H1 (cell line): ENCODE data around the gene NOL4L. TPM values are rescaled to one million over a fixed set of nuclear protein-coding genes. Genes with fewer than 3 reads are reported as not detected.

ENCODE experiments used
- CTCF ChIA-PET: fragments of 300-600 bp; sonication (Branson Sonifier 250); formaldehyde crosslinking; loops from one replicate; lab custom pipeline; 2021; ENCODE audit not compliant: partially characterized antibody; lab: Charles Lee
- POLR2A ChIA-PET: fragments of 300-600 bp; sonication (Branson Sonifier 250); formaldehyde crosslinking; loops from one replicate; lab custom pipeline; 2021; ENCODE audit warnings: inconsistent platforms; ENCODE audit not compliant: partially characterized antibody; lab: Charles Lee
- DNase-seq, 2 experiments: peaks; one replicate each; pipeline versions ENCODE4 v3.0.0 to v3.0.0-alpha.2; 2010 to 2022; ENCODE audit warnings: low spot score in 2 of 2, low read depth in 1 of 2, mixed read lengths in 1 of 2
- FAIRE-seq: peaks from 2 replicates; lab custom pipeline; 2011; peaks lifted over from hg19 to GRCh38; lab: Jason Lieb, UNC
- H2AFZ ChIP-seq: 2 replicates; pipeline ENCODE4 v1.8.1; 2012; ENCODE audit warnings: low read length, inconsistent platforms
- H2AK5ac ChIP-seq: 2 replicates; pipeline ENCODE4 v1.6.1; 2013; ENCODE audit warnings: low read depth, low read length
- H2BK120ac ChIP-seq: replicated peaks from 2 replicates; pipeline ENCODE3; 2013; ENCODE audit warnings: low read depth, low read length, inconsistent platforms
- H2BK12ac ChIP-seq: 2 replicates; pipeline ENCODE4 v1.6.1; 2013; ENCODE audit warnings: low read depth, low read length
- H2BK15ac ChIP-seq: 2 replicates; pipeline ENCODE4 v1.6.1; 2013; ENCODE audit warnings: low read length
- H2BK20ac ChIP-seq: 2 replicates; pipeline ENCODE4 v1.6.1; 2013; ENCODE audit warnings: low read length
- H2BK5ac ChIP-seq: 2 replicates; pipeline ENCODE4 v1.6.1; 2013; ENCODE audit warnings: low read depth, low read length
- H3K14ac ChIP-seq: 2 replicates; pipeline ENCODE4 v1.6.1; 2013; ENCODE audit warnings: inconsistent platforms; ENCODE audit not compliant: insufficient read length
- H3K18ac ChIP-seq: 2 replicates; pipeline ENCODE4 v1.6.1; 2013; ENCODE audit warnings: low read length; ENCODE audit errors: extremely low read depth
- H3K23ac ChIP-seq: 2 replicates; pipeline ENCODE4 v1.6.1; 2013; ENCODE audit warnings: inconsistent platforms; ENCODE audit not compliant: insufficient read length
- H3K23me2 ChIP-seq: 2 replicates; pipeline ENCODE4 v1.6.1; 2013; ENCODE audit warnings: low read depth, low read length
- H3K27ac ChIP-seq: 2 replicates; pipeline ENCODE4 v1.6.1; 2011; ENCODE audit warnings: low read depth, low read length, inconsistent platforms
- H3K27me3 ChIP-seq, 4 experiments: replicated peaks in 1 of 4; 1 replicate in 1 of 4; 2 replicates in 3 of 4; pipeline versions ENCODE4 v1.6.1 to v1.8.1; 2011 to 2013; ENCODE audit warnings: low read length in 3 of 4, mild to moderate bottlenecking in 3 of 4, inconsistent platforms in 2 of 4, mixed read lengths in 2 of 4, moderate library complexity in 1 of 4; ENCODE audit not compliant: control insufficient read depth in 3 of 4, insufficient read depth in 3 of 4; ENCODE audit errors: extremely low read depth in 1 of 4
- H3K36me3 ChIP-seq, 4 experiments: 2 replicates each; pipeline versions ENCODE4 v1.6.1 to v1.8.1; 2011 to 2013; ENCODE audit warnings: mild to moderate bottlenecking in 4 of 4, low read length in 3 of 4, moderate library complexity in 2 of 4, control low read depth in 1 of 4, inconsistent platforms in 1 of 4; ENCODE audit not compliant: insufficient read depth in 4 of 4, control insufficient read depth in 2 of 4
- H3K4ac ChIP-seq: replicated peaks from 2 replicates; pipeline ENCODE3; 2013; ENCODE audit warnings: low read length, low read depth, mixed read lengths, inconsistent platforms; ENCODE audit not compliant: insufficient read length
- H3K4me1 ChIP-seq, 4 experiments: replicated peaks in 1 of 4; 1 replicate in 1 of 4; 2 replicates in 3 of 4; pipeline versions ENCODE4 v1.6.1 to v1.8.1; 2011 to 2013; ENCODE audit warnings: low read length in 3 of 4, inconsistent platforms in 2 of 4, mixed read lengths in 1 of 4; ENCODE audit not compliant: insufficient read depth in 4 of 4, control insufficient read depth in 3 of 4
- H3K4me2 ChIP-seq, 2 experiments: 2 replicates each; pipeline versions ENCODE4 v1.6.1 to v1.8.1; 2011 to 2013; ENCODE audit warnings: low read depth in 2 of 2, low read length in 2 of 2, control low read depth in 1 of 2, inconsistent platforms in 1 of 2, mild to moderate bottlenecking in 1 of 2; ENCODE audit not compliant: insufficient read depth in 1 of 2
- H3K4me3 ChIP-seq, 4 experiments: fragments of 200-600, 300-600 bp in 1 of 4; sonication (generic), shearing (Covaris generic), sonication (Bioruptor Twin) in 1 of 4; 2 replicates each; pipeline versions ENCODE4 v1.5.1 to v1.8.1; 2011 to 2016; ENCODE audit warnings: low read length in 4 of 4, low read depth in 3 of 4, control low read depth in 2 of 4, inconsistent platforms in 2 of 4, mild to moderate bottlenecking in 2 of 4, mixed read lengths in 1 of 4, moderate library complexity in 1 of 4; ENCODE audit not compliant: insufficient read depth in 2 of 4; ENCODE audit errors: extremely low read depth in 1 of 4
- H3K56ac ChIP-seq: replicated peaks from 2 replicates; pipeline ENCODE3; 2013; ENCODE audit warnings: low read depth, mild to moderate bottlenecking, mixed read lengths, low read length, inconsistent platforms; ENCODE audit not compliant: insufficient read length
- H3K79me1 ChIP-seq: 2 replicates; pipeline ENCODE4 v1.6.1; 2013; ENCODE audit warnings: low read depth, low read length, control low read depth
- H3K79me2 ChIP-seq, 2 experiments: 2 replicates each; pipeline versions ENCODE4 v1.6.1 to v1.8.1; 2012 to 2013; ENCODE audit warnings: low read length in 2 of 2, mild to moderate bottlenecking in 2 of 2, inconsistent platforms in 1 of 2; ENCODE audit not compliant: insufficient read depth in 2 of 2, control insufficient read depth in 1 of 2
- H3K9ac ChIP-seq, 4 experiments: replicated peaks in 1 of 4; 1 replicate in 1 of 4; 2 replicates in 3 of 4; pipeline versions ENCODE4 v1.6.1 to v1.8.1; 2011 to 2013; ENCODE audit warnings: low read depth in 3 of 4, low read length in 3 of 4, control low read depth in 2 of 4, mild to moderate bottlenecking in 2 of 4, moderate library complexity in 2 of 4, inconsistent platforms in 1 of 4; ENCODE audit errors: extremely low read depth in 1 of 4
- H3K9me3 ChIP-seq, 2 experiments: 2 replicates each; pipeline versions ENCODE4 v1.6.1 to v1.8.1; 2012 to 2013; ENCODE audit warnings: mild to moderate bottlenecking in 2 of 2, moderate library complexity in 2 of 2, control low read depth in 1 of 2, inconsistent platforms in 1 of 2, low read depth in 1 of 2, low read length in 1 of 2, mixed read lengths in 1 of 2; ENCODE audit not compliant: insufficient read depth in 2 of 2
- H4K20me1 ChIP-seq, 2 experiments: replicated peaks in 1 of 2; 2 replicates each; pipeline versions ENCODE3 to v1.8.1; 2011 to 2013; ENCODE audit warnings: inconsistent platforms in 2 of 2, low read length in 2 of 2, mild to moderate bottlenecking in 1 of 2; ENCODE audit not compliant: insufficient read depth in 2 of 2, control insufficient read depth in 1 of 2
- H4K5ac ChIP-seq: 2 replicates; pipeline ENCODE4 v1.6.1; 2013; ENCODE audit warnings: low read length, low read depth, mixed read lengths, inconsistent platforms; ENCODE audit not compliant: insufficient read length
- H4K8ac ChIP-seq: 2 replicates; pipeline ENCODE4 v1.8.0; 2013; ENCODE audit warnings: mild to moderate bottlenecking, moderate library complexity, low read length, inconsistent platforms; ENCODE audit not compliant: insufficient read depth; ENCODE audit errors: extremely low read depth
- H4K91ac ChIP-seq: replicated peaks from 2 replicates; pipeline ENCODE3; 2013; ENCODE audit warnings: low read length, mixed read lengths, inconsistent platforms; ENCODE audit not compliant: insufficient read length
- BRCA1 ChIP-seq: IDR thresholded peaks from 2 replicates; pipeline ENCODE4 v1.6.1; 2012; ENCODE audit warnings: low read depth, low read length, improper control_type of control experiment
- CHD1 ChIP-seq: IDR thresholded peaks from 2 replicates; pipeline ENCODE4 v1.6.1; 2012; ENCODE audit warnings: low read depth, low read length, improper control_type of control experiment
- CTBP2 ChIP-seq: IDR thresholded peaks from 2 replicates; pipeline ENCODE4 v1.7.0; 2011; ENCODE audit warnings: borderline replicate concordance, mild to moderate bottlenecking, moderate library complexity, mixed read lengths, low read length; ENCODE audit not compliant: insufficient read depth, insufficient read length
- EGR1 ChIP-seq: IDR thresholded peaks from 2 replicates; pipeline ENCODE4 v1.6.1; 2011; ENCODE audit warnings: low read depth, low read length, borderline replicate concordance
- HDAC6 ChIP-seq: IDR thresholded peaks from one replicate; pipeline ENCODE4 v1.7.1; 2012; ENCODE audit warnings: low read depth, mild to moderate bottlenecking, inconsistent platforms, low read length, moderate library complexity
- POLR2A ChIP-seq, 2 experiments: IDR thresholded peaks; 1 replicate in 1 of 2; 2 replicates in 1 of 2; pipeline ENCODE4 v1.6.1; 2011; ENCODE audit warnings: low read depth in 2 of 2, low read length in 2 of 2, mild to moderate bottlenecking in 2 of 2; ENCODE audit errors: control extremely low read depth in 1 of 2
- POLR2AphosphoS5 ChIP-seq: IDR thresholded peaks from 2 replicates; pipeline ENCODE4 v1.6.1; 2011; ENCODE audit warnings: low read depth, low read length
- RFX5 ChIP-seq: IDR thresholded peaks from 2 replicates; pipeline ENCODE4 v1.6.1; 2011; ENCODE audit warnings: low read depth, low read length, improper control_type of control experiment, borderline replicate concordance
- SIRT6 ChIP-seq: IDR thresholded peaks from one replicate; pipeline ENCODE4 v1.7.1; 2012; ENCODE audit warnings: low read length, inconsistent platforms
- SP2 ChIP-seq: IDR thresholded peaks from 2 replicates; pipeline ENCODE4 v1.6.1; 2012; ENCODE audit warnings: mild to moderate bottlenecking, low read length, inconsistent platforms
- WGBS, 2 experiments: shearing (Covaris generic) in 1 of 2; methylation state at CpG; one replicate each; pipeline versions ENCODE4 v1.1.6 to v1.1.7; 2013 to 2015; ENCODE audit warnings: low lambda C conversion rate in 2 of 2, mixed read lengths in 2 of 2, inconsistent platforms in 1 of 2, low coverage in 1 of 2, missing lambda C conversion rate in 1 of 2; ENCODE audit not compliant: insufficient replicate concordance in 2 of 2, insufficient coverage in 1 of 2, insufficient read length in 1 of 2; ENCODE audit errors: extremely low coverage in 1 of 2, missing lambda C conversion rate in 1 of 2; 5-methylcytosine and 5-hydroxymethylcytosine counted together
- polyA plus RNA-seq, 7 experiments: library from polyadenylated mRNA; depleted of rRNA in 3 of 7; stranded (reverse) in 5 of 7; unstranded in 2 of 7; fragments of >200 nt in 5 of 7; fragments of 200-250 nt in 2 of 7; gene quantifications; 1 replicate in 5 of 7; 2 replicates in 1 of 7; 4 replicates in 1 of 7; pipeline versions ENCODE4 v1.2.1 to v1.2.3, GENCODE V29; 2011 to 2013; ENCODE audit warnings: missing spikeins in 2 of 7, mixed read lengths in 2 of 7
- total RNA-seq: library from RNA; stranded (reverse); fragmentation: NEBNext Ultra II Directional; extraction: Animal tissue kit (Norgen Biotek cat#: 25700); gene quantifications from 2 replicates; pipeline ENCODE4 v1.2.1, GENCODE V29; 2021
- TF ChIP-seq, protein P1 (sequence below): IDR thresholded peaks from 2 replicates; pipeline ENCODE4 v1.6.1; 2012; ENCODE audit warnings: inconsistent platforms
- TF ChIP-seq, protein P2 (sequence below): IDR thresholded peaks from 2 replicates; pipeline ENCODE4 v1.6.1; 2012; ENCODE audit warnings: inconsistent platforms

NOL4L gene
- total and polyA plus RNA-seq, 2 of the 8 experiments (the other 6 are each of a cell fraction or from before 2014, with no cell fraction given): 15.3 to 23.7 TPM

DNA sequence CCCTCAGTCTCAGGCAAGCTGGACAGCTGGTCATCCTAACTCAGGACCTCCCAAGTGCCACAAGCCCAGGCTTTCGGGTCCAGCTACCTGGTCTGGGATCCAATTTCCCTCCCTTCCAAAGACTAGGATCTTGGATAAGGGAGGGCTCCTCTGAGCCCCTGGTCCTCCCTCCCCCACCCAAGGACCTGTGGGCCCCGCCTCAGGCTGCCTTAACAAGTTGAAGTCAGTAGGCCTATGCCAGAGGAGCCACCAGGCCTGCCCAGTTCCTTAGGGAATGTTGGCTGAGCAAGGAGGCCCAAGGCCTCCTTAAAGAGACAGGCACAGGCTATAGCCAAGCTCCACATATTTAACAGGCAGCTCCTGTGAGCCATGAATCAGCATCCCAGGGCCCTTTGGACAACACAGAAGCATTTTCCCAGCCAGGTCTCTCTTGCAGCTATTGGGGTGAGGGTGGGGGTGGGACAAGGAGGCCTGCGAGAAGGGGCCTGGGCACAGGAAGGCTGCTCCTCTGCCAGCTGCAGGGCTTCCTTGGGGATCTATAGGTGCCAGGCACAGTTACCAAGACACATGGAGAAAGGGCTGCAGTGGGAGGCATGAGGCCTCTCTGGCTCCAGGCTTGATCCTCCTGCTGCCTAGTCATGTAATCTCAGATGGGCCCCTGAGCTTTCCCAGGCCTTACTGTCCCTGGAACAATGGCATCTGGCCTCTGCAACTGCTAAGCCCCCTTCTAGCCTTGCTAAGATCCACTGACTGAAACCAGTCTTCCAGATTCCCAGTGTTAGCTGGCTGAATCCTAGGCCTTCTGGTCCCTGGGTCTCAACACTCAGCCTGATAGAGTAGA lies 27.4 kb upstream of the NOL4L start:
- H3K18ac ChIP-seq: no peak overlapping the region
- no peak for FAIRE-seq
- H2BK12ac ChIP-seq: no peak overlapping the region
- no peak overlapping the region for H3K4me3 ChIP-seq
- H2BK120ac ChIP-seq: no peak overlapping the region
- DNase-seq: no peak
- peaks cover 0 to 5% of the 10 kb centered on the region in 2 experiments for H4K20me1 ChIP-seq
- H2BK5ac ChIP-seq: no peak overlapping the region
- H4K8ac ChIP-seq: no peak overlapping the region
- no peaks in the 10 kb centered on the region for H3K36me3 ChIP-seq
- H2AFZ ChIP-seq: no peak overlapping the region
- peaks cover 13% of the 10 kb centered on the region; the same call in 1 of the 2 replicates for H3K23me2 ChIP-seq
- H3K27me3 ChIP-seq: no peaks in the 10 kb centered on the region
- H4K91ac ChIP-seq: no peak overlapping the region
- H2AK5ac ChIP-seq: no peak overlapping the region
- no peak overlapping the region for H3K4ac ChIP-seq
- CTCF ChIA-PET: interaction anchor here (1.1 to 2.8 kb wide), 6 partner anchors 10 to 142 kb away, joined by 3 to 12 read pairs (median 4); no protein-coding TSS in a partner anchor
- H3K9ac ChIP-seq: no peak overlapping the region; a peak in 1 of 7 replicates
- no peaks in the 10 kb centered on the region for H3K79me1 ChIP-seq
- POLR2A ChIA-PET: interaction anchor here (1.6 kb wide), 1 partner anchor 9 kb away, joined by 5 read pairs; no protein-coding TSS in a partner anchor
- H3K4me2 ChIP-seq: no peak overlapping the region
- H3K14ac ChIP-seq: no peak overlapping the region
- WGBS, 2 experiments: 83% methylated on average over 3 of the region's 3 CpGs; no CpG with 5 or more reads in 1 of the 2 experiments
- no peak overlapping the region for H3K27ac ChIP-seq
- H2BK20ac ChIP-seq: no peak overlapping the region
- no peak overlapping the region for H4K5ac ChIP-seq
- peaks cover 0 to 10% (median 3%) of the 10 kb centered on the region in 4 experiments; a peak in 4 of 7 replicates for H3K4me1 ChIP-seq
- no peaks in the 10 kb centered on the region for H3K9me3 ChIP-seq
- no peaks in the 10 kb centered on the region for H3K79me2 ChIP-seq
- no peak overlapping the region for H3K56ac ChIP-seq
- H2BK15ac ChIP-seq: no peak overlapping the region
- H3K23ac ChIP-seq: no peak overlapping the region
- no peak for TF ChIP-seq EGR1
- no peak for TF ChIP-seq POLR2A (IDR thresholded peaks at IDR 0.05; ENCODE audit: control extremely low read depth in 1 of 2, low read depth in 2 of 2, low read length in 2 of 2)
- no peak for TF ChIP-seq BRCA1
- TF ChIP-seq CHD1: no peak
- TF ChIP-seq HDAC6: no peak
- no peak for TF ChIP-seq POLR2AphosphoS5
- TF ChIP-seq SP2: no peak
- TF ChIP-seq RFX5: no peak
- no peak for TF ChIP-seq SIRT6
- TF ChIP-seq CTBP2: no peak
- TF ChIP-seq, protein P1, sequence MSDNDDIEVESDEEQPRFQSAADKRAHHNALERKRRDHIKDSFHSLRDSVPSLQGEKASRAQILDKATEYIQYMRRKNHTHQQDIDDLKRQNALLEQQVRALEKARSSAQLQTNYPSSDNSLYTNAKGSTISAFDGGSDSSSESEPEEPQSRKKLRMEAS: no peak
- TF ChIP-seq, protein P2, sequence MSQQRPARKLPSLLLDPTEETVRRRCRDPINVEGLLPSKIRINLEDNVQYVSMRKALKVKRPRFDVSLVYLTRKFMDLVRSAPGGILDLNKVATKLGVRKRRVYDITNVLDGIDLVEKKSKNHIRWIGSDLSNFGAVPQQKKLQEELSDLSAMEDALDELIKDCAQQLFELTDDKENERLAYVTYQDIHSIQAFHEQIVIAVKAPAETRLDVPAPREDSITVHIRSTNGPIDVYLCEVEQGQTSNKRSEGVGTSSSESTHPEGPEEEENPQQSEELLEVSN: no peak
